ENCODE measurements around the gene ZNF511.

GRCh38 chr10:133316732-133317131 is 8.0 kb downstream of the ZNF511 start:
- no peak for TF ChIP-seq CTCF (conservative IDR thresholded peaks at IDR 0.05)
- TF ChIP-seq ZFX (IDR thresholded peaks at IDR 0.05) = no peak
